ENCODE results near the gene COX5B.

GRCh38 chr2:97662895-97663625 is 17.2 kb downstream of the COX5B start:
- TF ChIP-seq CTCF (IDR thresholded peaks at IDR 0.05), result no peak
- TF ChIP-seq ZFX (IDR thresholded peaks at IDR 0.05; ENCODE audit: borderline replicate concordance), result no peak

All from 22Rv1 (cell line).